GM23338 (cell line): ENCODE measurements around the gene ZNF385B. TPM values are rescaled to one million over a fixed set of nuclear protein-coding genes. Genes with fewer than 3 reads are reported as not detected.

Source experiments
- ATAC-seq: fragments of 200-7000 bp; cut with Tn5 transposase; 3 replicates; pipeline ENCODE4 v1.9.1; 2020
- DNase-seq: peaks from one replicate; pipeline ENCODE4 v3.0.0-alpha.2; 2015; ENCODE audit warnings: low spot score
- H2AFZ ChIP-seq: fragments of 200-600 bp; sonication (generic); 2 replicates; pipeline ENCODE4 v1.8.0; 2016; ENCODE audit warnings: antibody characterized with exemption, mild to moderate bottlenecking, moderate library complexity
- H3F3A ChIP-seq: fragments of 200-600 bp; sonication (generic); replicated peaks from 2 replicates; pipeline ENCODE4 v1.8.0; 2017; ENCODE audit warnings: antibody characterized with exemption, mixed run types, low read depth
- H3K27ac ChIP-seq: fragments of 200-600 bp; sonication (generic); 2 replicates; pipeline ENCODE4 v1.6.1; 2016; ENCODE audit warnings: low read depth
- H3K27me3 ChIP-seq: fragments of 200-600 bp; sonication (generic); 2 replicates; pipeline ENCODE4 v1.8.0; 2016; ENCODE audit warnings: mild to moderate bottlenecking, mixed run types, moderate library complexity; ENCODE audit not compliant: insufficient read depth
- H3K36me3 ChIP-seq: fragments of 200-600 bp; sonication (generic); 2 replicates; pipeline ENCODE4 v1.8.0; 2016; ENCODE audit warnings: mild to moderate bottlenecking; ENCODE audit not compliant: insufficient read depth
- H3K4me1 ChIP-seq: fragments of 200-600 bp; sonication (generic); 2 replicates; pipeline ENCODE4 v1.8.0; 2016; ENCODE audit warnings: mild to moderate bottlenecking, moderate library complexity; ENCODE audit not compliant: insufficient read depth
- H3K4me2 ChIP-seq: fragments of 200-600 bp; sonication (generic); 2 replicates; pipeline ENCODE4 v1.7.1; 2017; ENCODE audit warnings: mixed run types
- H3K4me3 ChIP-seq: fragments of 200-600 bp; sonication (generic); 2 replicates; pipeline ENCODE4 v1.6.1; 2016; ENCODE audit warnings: mixed run types
- H3K79me2 ChIP-seq: fragments of 200-600 bp; sonication (generic); replicated peaks from 2 replicates; pipeline ENCODE4 v1.8.0; 2017; ENCODE audit warnings: mild to moderate bottlenecking; ENCODE audit not compliant: insufficient read depth
- H3K9me2 ChIP-seq: fragments of 200-600 bp; sonication (generic); 2 replicates; pipeline ENCODE4 v1.8.0; 2017; ENCODE audit not compliant: insufficient read depth
- H4K20me1 ChIP-seq: fragments of 200-600 bp; sonication (generic); replicated peaks from 2 replicates; pipeline ENCODE4 v1.8.0; 2017; ENCODE audit warnings: mild to moderate bottlenecking; ENCODE audit not compliant: insufficient read depth
- H3K27ac Mint-ChIP-seq: 2 replicates; pipeline ENCODE4 v1.8.0; 2020; ENCODE audit warnings: inconsistent platforms, mild to moderate bottlenecking, moderate library complexity, mixed read lengths
- H3K27me3 Mint-ChIP-seq: 3 replicates; pipeline ENCODE4 v1.8.0; 2022; ENCODE audit warnings: low read depth, mild to moderate bottlenecking, moderate library complexity, mixed read lengths, inconsistent platforms; ENCODE audit not compliant: insufficient read depth, poor library complexity
- H3K36me3 Mint-ChIP-seq: 3 replicates; pipeline ENCODE4 v1.8.0; 2021; ENCODE audit warnings: low read depth, mild to moderate bottlenecking, inconsistent platforms, moderate library complexity, mixed read lengths
- H3K4me1 Mint-ChIP-seq: 3 replicates; pipeline ENCODE4 v1.8.0; 2020; ENCODE audit warnings: mild to moderate bottlenecking, inconsistent platforms, mixed read lengths
- H3K4me3 Mint-ChIP-seq: 3 replicates; pipeline ENCODE4 v1.8.0; 2021; ENCODE audit warnings: moderate library complexity, mild to moderate bottlenecking, inconsistent platforms, mixed read lengths
- H3K9me3 Mint-ChIP-seq: 3 replicates; pipeline ENCODE4 v1.8.0; 2020; ENCODE audit warnings: moderate library complexity, mild to moderate bottlenecking, inconsistent platforms, mixed read lengths
- ETS1 ChIP-seq: IDR thresholded peaks from 2 replicates; pipeline ENCODE4 v1.6.1; 2016; ENCODE audit warnings: antibody characterized with exemption
- EZH2 ChIP-seq: fragments of 200-600 bp; sonication (generic); IDR thresholded peaks from one replicate; pipeline ENCODE4 v1.8.0; 2017; ENCODE audit warnings: antibody characterized with exemption, mild to moderate bottlenecking, low read depth; ENCODE audit not compliant: unreplicated experiment
- EZH2phosphoT487 ChIP-seq: fragments of 200-600 bp; sonication (generic); IDR thresholded peaks from one replicate; pipeline ENCODE4 v1.8.1; 2018; ENCODE audit warnings: antibody characterized with exemption; ENCODE audit not compliant: unreplicated experiment
- JUNB ChIP-seq: IDR thresholded peaks from one replicate; pipeline ENCODE4 v1.6.1; 2016; ENCODE audit warnings: antibody characterized with exemption; ENCODE audit not compliant: unreplicated experiment
- NANOG ChIP-seq: IDR thresholded peaks from 2 replicates; pipeline ENCODE4 v1.6.1; 2016; ENCODE audit warnings: antibody characterized with exemption, borderline replicate concordance
- POLR2AphosphoS5 ChIP-seq: IDR thresholded peaks from 2 replicates; pipeline ENCODE4 v1.6.1; 2016; ENCODE audit warnings: antibody characterized with exemption, low read depth
- STAT1 ChIP-seq: IDR thresholded peaks from one replicate; pipeline ENCODE4 v1.6.1; 2016; ENCODE audit warnings: antibody characterized with exemption; ENCODE audit not compliant: unreplicated experiment
- ZNF114 ChIP-seq: fragments of 250-450 bp; sonication (Bioruptor Pico); IDR thresholded peaks from 2 replicates; pipeline ENCODE4 v1.5.0; 2020; ENCODE audit warnings: mild to moderate bottlenecking, moderate library complexity
- ZNF331 ChIP-seq: fragments of 250-450 bp; sonication (Bioruptor Pico); IDR thresholded peaks from 2 replicates; pipeline ENCODE4 v1.5.0; 2020; ENCODE audit warnings: low read depth, mild to moderate bottlenecking, moderate library complexity
- ZNF462 ChIP-seq: fragments of 250-450 bp; sonication (Bioruptor Pico); IDR thresholded peaks from 2 replicates; pipeline ENCODE4 v1.5.0; 2020; ENCODE audit warnings: mild to moderate bottlenecking, moderate library complexity
- polyA plus RNA-seq: library from polyadenylated mRNA; unstranded; fragments of >200 nt; fragmentation: Nextera tagmentation; extraction: Ambion mirVana; gene quantifications from 2 replicates; pipeline ENCODE4 v1.2.1, GENCODE V29; 2016
- total RNA-seq: library from RNA; depleted of rRNA; stranded (reverse); fragments of >200 nt; shearing (Covaris generic); gene quantifications from 2 replicates; pipeline ENCODE4 v1.2.3, GENCODE V29; 2014

ZNF385B gene
- total and polyA plus RNA-seq, 2 experiments from 2014 or later = 1.5 to 4.6 TPM

GRCh38 chr2:179749210-179749609 is 112.2 kb downstream of the ZNF385B start (continued):
- no peak for TF ChIP-seq ZNF462 (CRISPR knock-in tag)
- TF ChIP-seq EZH2 = no peak
- TF ChIP-seq JUNB = no peak
- TF ChIP-seq STAT1 = no peak
- no peak for TF ChIP-seq ETS1
- TF ChIP-seq ZNF114 (CRISPR knock-in tag) = no peak

GRCh38 chr2:179746981-179747380 is 114.4 kb downstream of the ZNF385B start:
- Histone ChIP-seq H3K27me3 (no peaks in the 10 kb centered on the region), H2AFZ (no peak overlapping the region), H3K36me3 (no peaks in the 10 kb centered on the region), H3K4me3 (no peak overlapping the region), H3F3A (no peaks in the 10 kb centered on the region), H3K9me2 (no peaks in the 10 kb centered on the region), H3K4me2 (no peak overlapping the region), H3K27ac (no peak overlapping the region), H4K20me1 (no peaks in the 10 kb centered on the region), H3K4me1 (0 out of 2 replicates have a peak, but pooled peaks cover 3% of the 10 kb centered on the region), H3K79me2 (no peaks in the 10 kb centered on the region)
- no peaks in the 10 kb centered on the region for H3K9me3 Mint-ChIP-seq
- H3K27ac Mint-ChIP-seq = no peak overlapping the region
- DNase-seq (no peak), ATAC-seq (no peak)
- H3K36me3 Mint-ChIP-seq = no peaks in the 10 kb centered on the region
- peaks cover 12% of the 10 kb centered on the region; the same call in 2 of the 3 replicates for H3K4me1 Mint-ChIP-seq
- H3K4me3 Mint-ChIP-seq = no peak overlapping the region
- no peaks in the 10 kb centered on the region for H3K27me3 Mint-ChIP-seq
- TF ChIP-seq EZH2phosphoT487 (no peak), ZNF114 (CRISPR knock-in tag) (no peak), ZNF462 (CRISPR knock-in tag) (no peak), STAT1 (no peak), NANOG (no peak), ZNF331 (CRISPR knock-in tag) (no peak), POLR2AphosphoS5 (no peak)
